ENCODE data around the gene PATZ1.
A peak's percentile ranks its signal among the peaks of the same experiment; 100 is the strongest.

- TF ChIP-seq, protein P1, sequence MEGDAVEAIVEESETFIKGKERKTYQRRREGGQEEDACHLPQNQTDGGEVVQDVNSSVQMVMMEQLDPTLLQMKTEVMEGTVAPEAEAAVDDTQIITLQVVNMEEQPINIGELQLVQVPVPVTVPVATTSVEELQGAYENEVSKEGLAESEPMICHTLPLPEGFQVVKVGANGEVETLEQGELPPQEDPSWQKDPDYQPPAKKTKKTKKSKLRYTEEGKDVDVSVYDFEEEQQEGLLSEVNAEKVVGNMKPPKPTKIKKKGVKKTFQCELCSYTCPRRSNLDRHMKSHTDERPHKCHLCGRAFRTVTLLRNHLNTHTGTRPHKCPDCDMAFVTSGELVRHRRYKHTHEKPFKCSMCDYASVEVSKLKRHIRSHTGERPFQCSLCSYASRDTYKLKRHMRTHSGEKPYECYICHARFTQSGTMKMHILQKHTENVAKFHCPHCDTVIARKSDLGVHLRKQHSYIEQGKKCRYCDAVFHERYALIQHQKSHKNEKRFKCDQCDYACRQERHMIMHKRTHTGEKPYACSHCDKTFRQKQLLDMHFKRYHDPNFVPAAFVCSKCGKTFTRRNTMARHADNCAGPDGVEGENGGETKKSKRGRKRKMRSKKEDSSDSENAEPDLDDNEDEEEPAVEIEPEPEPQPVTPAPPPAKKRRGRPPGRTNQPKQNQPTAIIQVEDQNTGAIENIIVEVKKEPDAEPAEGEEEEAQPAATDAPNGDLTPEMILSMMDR (IDR thresholded peaks at IDR 0.05) = no peak
- peak in 1 of 2 donors; percentile 29 for TF ChIP-seq POLR2A (IDR thresholded peaks at IDR 0.05)
Observed at GRCh38 chr22:31288496-31289240, 57.5 kb downstream of the PATZ1 start.
